Measurements from ENCODE around the gene MRPL33.

DNA sequence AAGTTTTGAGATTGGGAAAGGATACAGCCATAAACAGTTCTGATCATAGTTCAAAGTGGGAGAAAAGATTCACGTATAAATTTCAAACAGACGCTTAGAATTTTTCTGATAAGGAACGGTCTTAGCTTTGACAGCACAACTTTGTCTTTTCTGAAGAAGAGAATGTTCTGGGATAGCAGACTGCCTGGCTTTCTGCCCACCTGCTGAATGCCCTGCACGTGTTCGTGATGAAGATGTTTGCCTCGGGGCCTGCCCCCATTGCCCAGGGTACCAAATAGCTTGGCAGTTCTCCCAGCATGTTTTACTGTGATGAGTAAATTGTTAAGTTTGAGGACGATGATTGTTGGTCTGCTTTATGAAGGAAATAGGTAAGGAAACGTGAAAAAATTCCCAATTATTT, 4.6 kb downstream of the MRPL33 start:
- TF ChIP-seq RAD21 (IDR thresholded peaks at IDR 0.05) (peak in 1 of 2 donors; percentile 4), FOXA1 (IDR thresholded peaks at IDR 0.05) (no peak), CTCF (IDR thresholded peaks at IDR 0.05; ENCODE audit: low read depth, low read length, missing input control) (no peak), SP1 (IDR thresholded peaks at IDR 0.05) (no peak), EGR1 (IDR thresholded peaks at IDR 0.05; ENCODE audit: low read depth in 2 of 2) (no peak), YY1 (IDR thresholded peaks at IDR 0.05) (no peak), NR2F2 (IDR thresholded peaks at IDR 0.05) (no peak), HNF4G (IDR thresholded peaks at IDR 0.05) (no peak), ZBTB33 (IDR thresholded peaks at IDR 0.05) (no peak), FOXA2 (IDR thresholded peaks at IDR 0.05) (no peak), TAF1 (conservative IDR thresholded peaks at IDR 0.05) (no peak)
- TF ChIP-seq, protein P1, sequence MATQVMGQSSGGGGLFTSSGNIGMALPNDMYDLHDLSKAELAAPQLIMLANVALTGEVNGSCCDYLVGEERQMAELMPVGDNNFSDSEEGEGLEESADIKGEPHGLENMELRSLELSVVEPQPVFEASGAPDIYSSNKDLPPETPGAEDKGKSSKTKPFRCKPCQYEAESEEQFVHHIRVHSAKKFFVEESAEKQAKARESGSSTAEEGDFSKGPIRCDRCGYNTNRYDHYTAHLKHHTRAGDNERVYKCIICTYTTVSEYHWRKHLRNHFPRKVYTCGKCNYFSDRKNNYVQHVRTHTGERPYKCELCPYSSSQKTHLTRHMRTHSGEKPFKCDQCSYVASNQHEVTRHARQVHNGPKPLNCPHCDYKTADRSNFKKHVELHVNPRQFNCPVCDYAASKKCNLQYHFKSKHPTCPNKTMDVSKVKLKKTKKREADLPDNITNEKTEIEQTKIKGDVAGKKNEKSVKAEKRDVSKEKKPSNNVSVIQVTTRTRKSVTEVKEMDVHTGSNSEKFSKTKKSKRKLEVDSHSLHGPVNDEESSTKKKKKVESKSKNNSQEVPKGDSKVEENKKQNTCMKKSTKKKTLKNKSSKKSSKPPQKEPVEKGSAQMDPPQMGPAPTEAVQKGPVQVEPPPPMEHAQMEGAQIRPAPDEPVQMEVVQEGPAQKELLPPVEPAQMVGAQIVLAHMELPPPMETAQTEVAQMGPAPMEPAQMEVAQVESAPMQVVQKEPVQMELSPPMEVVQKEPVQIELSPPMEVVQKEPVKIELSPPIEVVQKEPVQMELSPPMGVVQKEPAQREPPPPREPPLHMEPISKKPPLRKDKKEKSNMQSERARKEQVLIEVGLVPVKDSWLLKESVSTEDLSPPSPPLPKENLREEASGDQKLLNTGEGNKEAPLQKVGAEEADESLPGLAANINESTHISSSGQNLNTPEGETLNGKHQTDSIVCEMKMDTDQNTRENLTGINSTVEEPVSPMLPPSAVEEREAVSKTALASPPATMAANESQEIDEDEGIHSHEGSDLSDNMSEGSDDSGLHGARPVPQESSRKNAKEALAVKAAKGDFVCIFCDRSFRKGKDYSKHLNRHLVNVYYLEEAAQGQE (IDR thresholded peaks at IDR 0.05): no peak
- TF ChIP-seq, protein P2, sequence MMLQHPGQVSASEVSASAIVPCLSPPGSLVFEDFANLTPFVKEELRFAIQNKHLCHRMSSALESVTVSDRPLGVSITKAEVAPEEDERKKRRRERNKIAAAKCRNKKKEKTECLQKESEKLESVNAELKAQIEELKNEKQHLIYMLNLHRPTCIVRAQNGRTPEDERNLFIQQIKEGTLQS (IDR thresholded peaks at IDR 0.05): no peak
